WTC11 (cell line): ENCODE measurements around the gene ACSBG1. TPM values are rescaled to one million over a fixed set of nuclear protein-coding genes. Genes with fewer than 3 reads are reported as not detected.

Experiments
- ATAC-seq: fragments of 200-7000 bp; cut with Tn5 transposase; 2 replicates; pipeline ENCODE4 v1.10.0; 2021; ENCODE audit warnings: mild to moderate bottlenecking, moderate library complexity
- CTCF ChIA-PET: fragments of 300-600 bp; sonication (Branson Sonifier 250); formaldehyde crosslinking; loops from one replicate; lab custom pipeline; 2021; ENCODE audit warnings: antibody characterized with exemption; lab: Charles Lee
- POLR2A ChIA-PET: fragments of 350-600 bp; sonication (Branson Sonifier 250); formaldehyde crosslinking; loops from one replicate; lab custom pipeline; 2021; ENCODE audit warnings: antibody characterized with exemption; lab: Charles Lee
- DNase-seq: peaks from one replicate; pipeline ENCODE4 v3.0.0; 2021; ENCODE audit warnings: low spot score
- H3K27ac Mint-ChIP-seq: 2 replicates; pipeline ENCODE4 v1.8.0; 2021; ENCODE audit warnings: mixed read lengths
- H3K27me3 Mint-ChIP-seq: 2 replicates; pipeline ENCODE4 v1.8.0; 2021; ENCODE audit warnings: low read depth, mild to moderate bottlenecking, moderate library complexity, mixed read lengths
- H3K36me3 Mint-ChIP-seq: 2 replicates; pipeline ENCODE4 v1.8.0; 2021; ENCODE audit warnings: mixed read lengths
- H3K4me1 Mint-ChIP-seq: 2 replicates; pipeline ENCODE4 v1.8.0; 2022; ENCODE audit warnings: mixed read lengths
- H3K4me3 Mint-ChIP-seq: 2 replicates; pipeline ENCODE4 v1.8.0; 2021; ENCODE audit warnings: mild to moderate bottlenecking, moderate library complexity, mixed read lengths
- H3K9me3 Mint-ChIP-seq: 2 replicates; pipeline ENCODE4 v1.8.0; 2021; ENCODE audit warnings: mixed read lengths
- AFF4 ChIP-seq: sonication (generic); formaldehyde crosslinking; IDR thresholded peaks from 2 replicates; pipeline ENCODE4 v1.8.1; 2023; ENCODE audit warnings: mild to moderate bottlenecking, missing genetic modification reagents, borderline replicate concordance
- ATF2 ChIP-seq: sonication (generic); formaldehyde crosslinking; IDR thresholded peaks from 2 replicates; pipeline ENCODE4 v1.8.1; 2022; ENCODE audit warnings: low read depth, missing genetic modification reagents, borderline replicate concordance
- ATF3 ChIP-seq: sonication (generic); formaldehyde crosslinking; conservative IDR thresholded peaks from 2 replicates; pipeline ENCODE4 v1.8.1; 2022; ENCODE audit warnings: mild to moderate bottlenecking, missing genetic modification reagents
- ATF6 ChIP-seq: sonication (generic); formaldehyde crosslinking; IDR thresholded peaks from 2 replicates; pipeline ENCODE4 v1.8.1; 2023; ENCODE audit warnings: mild to moderate bottlenecking, missing genetic modification reagents
- E2F1 ChIP-seq: sonication (generic); formaldehyde crosslinking; IDR thresholded peaks from 2 replicates; pipeline ENCODE4 v1.8.0; 2022; ENCODE audit warnings: mild to moderate bottlenecking, missing genetic modification reagents
- FOXP4 ChIP-seq: sonication (generic); formaldehyde crosslinking; IDR thresholded peaks from 2 replicates; pipeline ENCODE4 v1.8.0; 2022; ENCODE audit warnings: mild to moderate bottlenecking, missing genetic modification reagents
- JAZF1 ChIP-seq: fragments of 250-450 bp; sonication (Bioruptor Pico); IDR thresholded peaks from 2 replicates; pipeline ENCODE4 v1.9.0; 2021; ENCODE audit warnings: moderate library complexity, mild to moderate bottlenecking, inconsistent platforms
- MXD4 ChIP-seq: fragments of 250-450 bp; sonication (Bioruptor Pico); IDR thresholded peaks from 2 replicates; pipeline ENCODE4 v1.8.0; 2021; ENCODE audit warnings: mild to moderate bottlenecking, moderate library complexity, borderline replicate concordance
- NR3C1 ChIP-seq: sonication (generic); formaldehyde crosslinking; conservative IDR thresholded peaks from 2 replicates; pipeline ENCODE4 v1.8.1; 2023; ENCODE audit warnings: low read depth, mild to moderate bottlenecking, missing genetic modification reagents
- PRRX2 ChIP-seq: fragments of 250-450 bp; sonication (Bioruptor Pico); IDR thresholded peaks from 2 replicates; pipeline ENCODE4 v1.8.0; 2021; ENCODE audit warnings: mild to moderate bottlenecking
- SOX15 ChIP-seq: fragments of 250-450 bp; sonication (Bioruptor Pico); IDR thresholded peaks from 2 replicates; pipeline ENCODE4 v1.9.0; 2021; ENCODE audit warnings: mild to moderate bottlenecking
- ZNF512 ChIP-seq: sonication (generic); formaldehyde crosslinking; IDR thresholded peaks from 2 replicates; pipeline ENCODE4 v1.8.1; 2022; ENCODE audit warnings: missing genetic modification reagents, borderline replicate concordance
- ZNF671 ChIP-seq: fragments of 250-450 bp; sonication (Bioruptor Pico); IDR thresholded peaks from 2 replicates; pipeline ENCODE4 v1.8.0; 2021; ENCODE audit warnings: mild to moderate bottlenecking
- total RNA-seq: library from RNA; stranded (reverse); gene quantifications from 3 replicates; pipeline ENCODE4 v1.2.3, GENCODE V29; 2021

The ACSBG1 gene
- total RNA-seq, 1 experiment from 2014 or later = 5.8 TPM

- TF ChIP-seq PRRX2 (CRISPR knock-in tag) (no peak), SOX15 (CRISPR knock-in tag) (no peak), E2F1 (CRISPR knock-in tag) (no peak), ATF3 (CRISPR knock-in tag) (no peak), AFF4 (CRISPR knock-in tag) (no peak), FOXP4 (CRISPR knock-in tag) (no peak), ATF2 (no peak), ZNF512 (CRISPR knock-in tag) (no peak), JAZF1 (CRISPR knock-in tag) (no peak), NR3C1 (CRISPR knock-in tag) (no peak), ATF6 (CRISPR knock-in tag) (no peak), MXD4 (CRISPR knock-in tag) (no peak), ZNF671 (no peak)
- Mint-ChIP-seq H3K9me3 (no peaks in the 10 kb centered on the region), H3K27ac (no peak overlapping the region), H3K27me3 (peaks cover 4% of the 10 kb centered on the region; the same call in 1 of the 2 replicates), H3K4me3 (no peak overlapping the region; the same call in 1 of the 2 replicates), H3K36me3 (no peaks in the 10 kb centered on the region), H3K4me1 (peaks cover 23% of the 10 kb centered on the region)
- DNase-seq (no peak), ATAC-seq (no peak)
- ChIA-PET POLR2A (no interaction called here), CTCF (no interaction called here)
These were observed 87.8 kb downstream of the ACSBG1 start for GRCh38 chr15:78146425-78147154.
